DND-41 (cell line): Measurements from ENCODE around the gene VKORC1.

Experiments
- EZH2 ChIP-seq: IDR thresholded peaks from 3 replicates; pipeline ENCODE4 v1.6.1; 2012; ENCODE audit warnings: borderline replicate concordance, low read depth, mild to moderate bottlenecking, moderate library complexity, low read length, inconsistent platforms; ENCODE audit not compliant: severe bottlenecking
- TF ChIP-seq, protein P1 (sequence below): IDR thresholded peaks from 2 replicates; pipeline ENCODE4 v1.5.1; 2012; ENCODE audit warnings: borderline replicate concordance, low read length, moderate library complexity, mild to moderate bottlenecking; ENCODE audit not compliant: poor library complexity, severe bottlenecking; ENCODE audit errors: extremely low read depth

DNA sequence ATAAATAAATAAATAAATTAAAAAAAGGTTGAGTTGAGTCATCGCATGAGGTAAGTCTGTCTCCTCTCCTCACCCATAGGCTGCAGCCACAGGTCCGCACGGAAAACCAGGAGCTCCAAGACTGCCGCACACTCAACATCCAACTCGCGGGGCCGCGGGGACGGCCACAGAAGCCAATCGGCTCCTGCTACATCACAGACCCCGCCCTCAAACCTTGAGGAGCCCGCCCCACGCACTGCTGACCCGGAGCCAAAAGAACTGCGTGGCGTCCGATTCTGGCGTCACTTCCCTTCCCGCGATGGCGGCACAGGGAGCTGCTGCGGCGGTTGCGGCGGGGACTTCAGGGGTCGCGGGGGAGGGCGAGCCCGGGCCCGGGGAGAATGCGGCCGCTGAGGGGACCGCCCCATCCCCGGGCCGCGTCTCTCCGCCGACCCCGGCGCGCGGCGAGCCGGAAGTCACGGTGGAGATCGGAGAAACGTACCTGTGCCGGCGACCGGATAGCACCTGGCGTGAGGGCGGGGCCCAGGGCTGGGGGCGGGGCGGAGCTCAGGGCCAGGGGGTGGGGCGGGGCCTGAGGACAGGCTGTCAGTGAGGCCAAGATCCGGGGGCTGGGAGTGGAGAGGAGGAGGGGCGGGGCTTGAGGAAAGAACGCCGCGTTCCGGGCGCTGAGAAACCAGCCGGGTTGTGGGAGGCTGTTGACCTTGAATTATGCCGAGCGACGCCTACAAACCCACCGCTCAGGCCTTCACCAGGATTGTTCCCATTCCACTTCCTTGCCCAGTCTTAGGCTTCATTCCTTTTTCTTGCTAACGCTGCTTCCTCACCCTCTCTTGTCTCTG, 23.0 kb upstream of the VKORC1 start, which contains the start of gene KAT8:
- TF ChIP-seq, protein P1, sequence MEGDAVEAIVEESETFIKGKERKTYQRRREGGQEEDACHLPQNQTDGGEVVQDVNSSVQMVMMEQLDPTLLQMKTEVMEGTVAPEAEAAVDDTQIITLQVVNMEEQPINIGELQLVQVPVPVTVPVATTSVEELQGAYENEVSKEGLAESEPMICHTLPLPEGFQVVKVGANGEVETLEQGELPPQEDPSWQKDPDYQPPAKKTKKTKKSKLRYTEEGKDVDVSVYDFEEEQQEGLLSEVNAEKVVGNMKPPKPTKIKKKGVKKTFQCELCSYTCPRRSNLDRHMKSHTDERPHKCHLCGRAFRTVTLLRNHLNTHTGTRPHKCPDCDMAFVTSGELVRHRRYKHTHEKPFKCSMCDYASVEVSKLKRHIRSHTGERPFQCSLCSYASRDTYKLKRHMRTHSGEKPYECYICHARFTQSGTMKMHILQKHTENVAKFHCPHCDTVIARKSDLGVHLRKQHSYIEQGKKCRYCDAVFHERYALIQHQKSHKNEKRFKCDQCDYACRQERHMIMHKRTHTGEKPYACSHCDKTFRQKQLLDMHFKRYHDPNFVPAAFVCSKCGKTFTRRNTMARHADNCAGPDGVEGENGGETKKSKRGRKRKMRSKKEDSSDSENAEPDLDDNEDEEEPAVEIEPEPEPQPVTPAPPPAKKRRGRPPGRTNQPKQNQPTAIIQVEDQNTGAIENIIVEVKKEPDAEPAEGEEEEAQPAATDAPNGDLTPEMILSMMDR = no peak
- no peak for TF ChIP-seq EZH2
